Peyer's patch (tissue), 4 donors: ENCODE measurements around the gene DYNC1I2. TPM values are rescaled to one million over a fixed set of nuclear protein-coding genes. Genes with fewer than 3 reads are reported as not detected.

Source experiments
- DNase-seq, 3 donors: peaks; one replicate each; pipeline ENCODE4 v3.0.0-alpha.2; 2017 to 2019
- H3K27ac ChIP-seq, 4 donors: fragments of 200-600 bp; sonication (generic); one replicate each; pipeline ENCODE4 v1.5.1; 2016 to 2019
- H3K27me3 ChIP-seq, 2 donors: fragments of 200-600 bp; sonication (generic); one replicate each; pipeline ENCODE4 v1.5.1; 2019
- H3K36me3 ChIP-seq, 3 donors: fragments of 200-600 bp; sonication (generic); one replicate each; pipeline ENCODE4 v1.5.1; 2016 to 2019
- H3K4me1 ChIP-seq, 4 donors: fragments of 200-600 bp; sonication (generic); one replicate each; pipeline ENCODE4 v1.5.1; 2016 to 2019
- H3K4me3 ChIP-seq, 4 donors: fragments of 200-600 bp; sonication (generic); 1 replicate in 3 of 4; 2 replicates in 1 of 4; pipeline ENCODE4 v1.5.1; 2016 to 2019; ENCODE audit warnings: mild to moderate bottlenecking in 1 of 4
- H3K9me3 ChIP-seq, 4 donors: fragments of 200-600 bp; sonication (generic); one replicate each; pipeline ENCODE4 v1.5.1; 2016 to 2019; ENCODE audit warnings: mild to moderate bottlenecking in 1 of 4
- POLR2A ChIP-seq, 2 donors: fragments of 450-650 bp; IDR thresholded peaks; one replicate each; pipeline ENCODE4 v1.5.1; 2017; ENCODE audit warnings: antibody characterized with exemption in 2 of 2, mild to moderate bottlenecking in 2 of 2, moderate library complexity in 2 of 2
- total RNA-seq, 4 donors: library from RNA; depleted of rRNA; stranded (reverse); fragments of >200 nt; gene quantifications; one replicate each; pipeline ENCODE4 v1.1.0, GENCODE V29; 2016
- TF ChIP-seq, protein P1 (sequence below), 6 experiments: fragments of 450-650 bp in 4 of 6; fragments of 200-600 bp in 2 of 6; sonication (generic) in 1 of 6; IDR thresholded peaks; one replicate each; pipeline ENCODE4 v1.5.1; 2017 to 2019; ENCODE audit warnings: antibody characterized with exemption in 6 of 6, mild to moderate bottlenecking in 3 of 6, moderate library complexity in 1 of 6

The DYNC1I2 gene
- total RNA-seq, 4 donors from 2014 or later, result 72.4 to 153 (median 86.0) TPM

DNA sequence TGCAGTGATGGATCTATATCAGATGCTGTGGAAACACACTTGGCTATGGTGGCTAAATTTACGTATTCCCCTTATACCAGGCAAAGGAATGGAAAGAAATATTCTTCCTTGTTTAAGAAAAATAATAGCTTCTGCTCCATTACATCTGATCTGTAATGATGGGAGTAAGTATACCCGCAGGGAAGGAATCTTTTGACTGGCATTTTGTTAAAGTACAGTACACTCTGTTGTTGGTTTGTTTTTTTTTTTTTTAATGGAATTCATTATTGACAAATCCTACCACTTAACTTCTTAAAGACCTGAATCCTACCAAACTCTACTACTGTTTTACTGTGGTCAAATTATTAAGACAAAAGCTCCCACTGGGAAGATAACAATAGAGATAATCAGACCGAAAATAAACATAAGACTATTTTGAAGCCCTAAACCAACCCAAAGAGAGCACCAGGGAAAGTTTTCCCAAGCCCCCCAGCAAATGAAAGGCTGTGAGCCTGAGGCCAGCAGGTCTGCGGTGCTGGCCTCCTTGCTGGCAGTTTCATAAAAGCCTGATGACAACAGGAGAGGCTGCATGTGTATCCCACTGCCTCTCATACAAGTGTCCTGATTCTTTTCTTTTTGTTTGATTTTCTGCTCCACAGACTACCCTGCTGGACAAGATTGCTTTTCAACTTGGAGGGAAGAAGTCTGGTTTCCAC is 105.8 kb downstream of the DYNC1I2 start:
- Histone ChIP-seq H3K4me1 (no peaks in the 10 kb centered on the region), H3K9me3 (no peaks in the 10 kb centered on the region), H3K36me3 (peaks cover 0 to 25% (median 0%) of the 10 kb centered on the region in 3 donors), H3K27me3 (no peaks in the 10 kb centered on the region), H3K4me3 (no peak overlapping the region), H3K27ac (no peak overlapping the region)
- no peak for DNase-seq
- TF ChIP-seq, protein P1, sequence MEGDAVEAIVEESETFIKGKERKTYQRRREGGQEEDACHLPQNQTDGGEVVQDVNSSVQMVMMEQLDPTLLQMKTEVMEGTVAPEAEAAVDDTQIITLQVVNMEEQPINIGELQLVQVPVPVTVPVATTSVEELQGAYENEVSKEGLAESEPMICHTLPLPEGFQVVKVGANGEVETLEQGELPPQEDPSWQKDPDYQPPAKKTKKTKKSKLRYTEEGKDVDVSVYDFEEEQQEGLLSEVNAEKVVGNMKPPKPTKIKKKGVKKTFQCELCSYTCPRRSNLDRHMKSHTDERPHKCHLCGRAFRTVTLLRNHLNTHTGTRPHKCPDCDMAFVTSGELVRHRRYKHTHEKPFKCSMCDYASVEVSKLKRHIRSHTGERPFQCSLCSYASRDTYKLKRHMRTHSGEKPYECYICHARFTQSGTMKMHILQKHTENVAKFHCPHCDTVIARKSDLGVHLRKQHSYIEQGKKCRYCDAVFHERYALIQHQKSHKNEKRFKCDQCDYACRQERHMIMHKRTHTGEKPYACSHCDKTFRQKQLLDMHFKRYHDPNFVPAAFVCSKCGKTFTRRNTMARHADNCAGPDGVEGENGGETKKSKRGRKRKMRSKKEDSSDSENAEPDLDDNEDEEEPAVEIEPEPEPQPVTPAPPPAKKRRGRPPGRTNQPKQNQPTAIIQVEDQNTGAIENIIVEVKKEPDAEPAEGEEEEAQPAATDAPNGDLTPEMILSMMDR (IDR thresholded peaks at IDR 0.05), result no peak
- no peak for TF ChIP-seq POLR2A (IDR thresholded peaks at IDR 0.05)

GRCh38 chr2:171793691-171794678 is 106.7 kb downstream of the DYNC1I2 start:
- Histone ChIP-seq H3K9me3 (no peaks in the 10 kb centered on the region), H3K36me3 (peaks cover 0 to 28% (median 0%) of the 10 kb centered on the region in 3 donors)
- TF ChIP-seq, protein P1 (IDR thresholded peaks at IDR 0.05), result no peak
- no peak for TF ChIP-seq POLR2A (IDR thresholded peaks at IDR 0.05)

DNA sequence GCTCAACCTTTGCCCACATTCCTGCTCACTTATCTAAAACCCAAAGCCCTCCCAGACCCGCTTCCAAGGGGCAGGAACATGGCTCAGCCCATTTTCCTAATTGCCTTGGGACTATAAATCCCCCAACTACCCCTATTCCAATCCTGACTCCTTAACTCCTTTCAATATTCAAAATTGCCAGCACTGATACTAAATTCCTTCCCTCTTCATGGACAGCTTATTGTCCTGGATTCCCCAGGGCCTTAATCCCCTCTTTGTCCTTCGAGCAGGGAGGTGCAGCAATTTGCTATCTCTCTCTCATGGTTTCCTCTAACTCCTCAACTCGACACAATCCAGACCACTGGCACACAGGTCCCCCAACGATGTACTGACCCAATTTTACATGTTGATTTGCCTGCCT is 107.6 kb downstream of the DYNC1I2 start:
- H3K27me3 ChIP-seq, result no peaks in the 10 kb centered on the region
- peaks cover 0 to 5% (median 0%) of the 10 kb centered on the region in 4 donors for H3K4me1 ChIP-seq
- no peak overlapping the region for H3K4me3 ChIP-seq
- TF ChIP-seq, protein P1 (IDR thresholded peaks at IDR 0.05), result no peak
- no peak for TF ChIP-seq POLR2A (IDR thresholded peaks at IDR 0.05)
- peaks cover 0 to 23% (median 0%) of the 10 kb centered on the region in 3 donors for H3K36me3 ChIP-seq
- no peak overlapping the region for H3K27ac ChIP-seq
- H3K9me3 ChIP-seq, result no peaks in the 10 kb centered on the region
- no peak for DNase-seq

More at GRCh38 chr2:171793691-171794678, 106.7 kb downstream of the DYNC1I2 start:
- H3K27ac ChIP-seq, result no peak overlapping the region
- no peaks in the 10 kb centered on the region for H3K27me3 ChIP-seq
- H3K4me3 ChIP-seq, result no peak overlapping the region
- H3K4me1 ChIP-seq, result peaks cover 0 to 5% (median 0%) of the 10 kb centered on the region in 4 donors
- DNase-seq, result no peak

Other genes starting within 250 kb of the DYNC1I2 start
- 100 to 1,000 TPM in 3 of 4 donors, 10 to 100 TPM in 1; 72.6 to 951 (median 674) TPM for gene CYBRD1, start 165.0 kb upstream of the DYNC1I2 start, total RNA-seq
- gene SLC25A12, start 206.8 kb downstream of the DYNC1I2 start, total RNA-seq, result 10 to 100 TPM in 3 of 4 donors, 1 to 10 TPM in 1; 9.6 to 18.2 (median 14.6) TPM
- 10 to 100 TPM in 3 of 4 donors, 1 to 10 TPM in 1; 8.7 to 19.0 (median 12.3) TPM for gene HAT1, start 235.0 kb downstream of the DYNC1I2 start, total RNA-seq